ENCODE results near the gene HEY2.
A peak's percentile ranks its signal among the peaks of the same experiment; 100 is the strongest.

- no peak for TF ChIP-seq POLR2A (IDR thresholded peaks at IDR 0.05; ENCODE audit: low read depth)
- peak in 2 of 3 experiments; percentile 12 to 13 for TF ChIP-seq CTCF (IDR thresholded peaks at IDR 0.05)
Observed at GRCh38 chr6:125787791-125788190, 38.4 kb downstream of the HEY2 start.
